Liver (tissue), 9 donors: ENCODE data around the gene COG4. TPM values are rescaled to one million over a fixed set of nuclear protein-coding genes. Genes with fewer than 3 reads are reported as not detected.

Experiments
- DNase-seq: peaks from one replicate; pipeline ENCODE4 v3.0.0-alpha.2; 2017; ENCODE audit warnings: low spot score
- H3K27ac ChIP-seq, 2 donors: one replicate each; pipeline ENCODE4 v1.7.0; 2013; ENCODE audit warnings: inconsistent platforms in 2 of 2, low read length in 2 of 2, control low read depth in 1 of 2, low read depth in 1 of 2, mild to moderate bottlenecking in 1 of 2
- H3K27me3 ChIP-seq, 4 donors: one replicate each; pipeline versions ENCODE4 v1.6.1 to v1.7.0; 2013; ENCODE audit warnings: low read length in 3 of 4, inconsistent platforms in 1 of 4, mild to moderate bottlenecking in 1 of 4, moderate library complexity in 1 of 4; ENCODE audit not compliant: control insufficient read depth in 4 of 4, insufficient read depth in 4 of 4
- H3K36me3 ChIP-seq, 4 donors: one replicate each; pipeline versions ENCODE4 v1.6.1 to v1.7.0; 2013; ENCODE audit warnings: low read length in 3 of 4, mild to moderate bottlenecking in 3 of 4, low read depth in 1 of 4, moderate library complexity in 1 of 4; ENCODE audit not compliant: control insufficient read depth in 4 of 4, insufficient read depth in 3 of 4
- H3K4me1 ChIP-seq, 4 donors: one replicate each; pipeline versions ENCODE4 v1.6.1 to v1.7.0; 2013; ENCODE audit warnings: low read length in 3 of 4, mild to moderate bottlenecking in 3 of 4, moderate library complexity in 1 of 4; ENCODE audit not compliant: control insufficient read depth in 4 of 4, insufficient read depth in 4 of 4
- H3K4me3 ChIP-seq, 3 donors: one replicate each; pipeline versions ENCODE4 v1.6.1 to v1.7.0; 2013; ENCODE audit warnings: low read length in 3 of 3, control low read depth in 1 of 3, low read depth in 1 of 3, mild to moderate bottlenecking in 1 of 3
- H3K9ac ChIP-seq, 2 donors: one replicate each; pipeline ENCODE4 v1.7.0; 2013; ENCODE audit warnings: low read length in 2 of 2, mild to moderate bottlenecking in 2 of 2, moderate library complexity in 2 of 2, control low read depth in 1 of 2, low read depth in 1 of 2
- H3K9me3 ChIP-seq, 4 donors: one replicate each; pipeline versions ENCODE4 v1.6.1 to v1.7.0; 2013; ENCODE audit warnings: low read length in 3 of 4; ENCODE audit not compliant: control insufficient read depth in 4 of 4
- ATF3 ChIP-seq: IDR thresholded peaks from 2 replicates; pipeline ENCODE4 v1.6.1; 2016; ENCODE audit warnings: antibody characterized with exemption
- CTCF ChIP-seq: fragments of 150-350 bp; IDR thresholded peaks from 2 replicates; pipeline ENCODE4 v1.5.1; 2017; ENCODE audit warnings: improper control_type of control experiment, low read depth, low read length; ENCODE audit not compliant: missing input control
- EGR1 ChIP-seq, 2 donors: IDR thresholded peaks; 2 replicates each; pipeline ENCODE4 v1.6.1; 2016 to 2018; ENCODE audit warnings: antibody characterized with exemption in 2 of 2, low read depth in 2 of 2
- FOXA1 ChIP-seq: IDR thresholded peaks from 2 replicates; pipeline ENCODE4 v1.6.1; 2016; ENCODE audit warnings: antibody characterized with exemption
- FOXA2 ChIP-seq: IDR thresholded peaks from 2 replicates; pipeline ENCODE4 v1.6.1; 2016; ENCODE audit warnings: antibody characterized with exemption
- GABPA ChIP-seq, 2 donors: IDR thresholded peaks in 1 of 2; conservative IDR thresholded peaks in 1 of 2; 2 replicates each; pipeline ENCODE4 v1.6.1; 2016; ENCODE audit warnings: antibody characterized with exemption in 2 of 2, mild to moderate bottlenecking in 1 of 2, moderate library complexity in 1 of 2
- HNF4A ChIP-seq, 2 donors: conservative IDR thresholded peaks; 2 replicates each; pipeline ENCODE4 v1.6.1; 2016; ENCODE audit warnings: antibody characterized with exemption in 2 of 2, mild to moderate bottlenecking in 2 of 2
- HNF4G ChIP-seq: IDR thresholded peaks from 2 replicates; pipeline ENCODE4 v1.6.1; 2016; ENCODE audit warnings: antibody characterized with exemption
- JUND ChIP-seq, 2 donors: IDR thresholded peaks; 2 replicates each; pipeline ENCODE4 v1.6.1; 2016; ENCODE audit warnings: antibody characterized with exemption in 2 of 2
- MAX ChIP-seq: IDR thresholded peaks from 2 replicates; pipeline ENCODE4 v1.6.1; 2016; ENCODE audit warnings: antibody characterized with exemption
- NR2F2 ChIP-seq: IDR thresholded peaks from 2 replicates; pipeline ENCODE4 v1.6.1; 2016; ENCODE audit warnings: antibody characterized with exemption
- RAD21 ChIP-seq, 2 donors: IDR thresholded peaks; 2 replicates each; pipeline ENCODE4 v1.6.1; 2016; ENCODE audit warnings: antibody characterized with exemption in 2 of 2, mild to moderate bottlenecking in 2 of 2
- REST ChIP-seq: IDR thresholded peaks from 2 replicates; pipeline ENCODE4 v1.6.1; 2016; ENCODE audit warnings: antibody characterized with exemption, mild to moderate bottlenecking
- RXRA ChIP-seq, 2 donors: IDR thresholded peaks; 2 replicates each; pipeline ENCODE4 v1.6.1; 2017 to 2018; ENCODE audit warnings: antibody characterized with exemption in 2 of 2, mild to moderate bottlenecking in 1 of 2
- TAF1 ChIP-seq: conservative IDR thresholded peaks from 2 replicates; pipeline ENCODE4 v1.6.1; 2016; ENCODE audit warnings: antibody characterized with exemption, mild to moderate bottlenecking
- YY1 ChIP-seq: IDR thresholded peaks from 2 replicates; pipeline ENCODE4 v1.6.1; 2016; ENCODE audit warnings: antibody characterized with exemption, mild to moderate bottlenecking
- ZBTB33 ChIP-seq: IDR thresholded peaks from 2 replicates; pipeline ENCODE4 v1.6.1; 2016; ENCODE audit warnings: antibody characterized with exemption
- WGBS: extraction: QIAGEN DNeasy Blood & Tissue Kit; methylation state at CpG from one replicate; pipeline ENCODE4 v1.1.7; 2013; 5-methylcytosine and 5-hydroxymethylcytosine counted together
- polyA plus RNA-seq, 2 donors: library from polyadenylated mRNA; stranded (reverse) in 1 of 2; unstranded in 1 of 2; fragments of 200-250 nt in 1 of 2; fragments of >200 nt in 1 of 2; fragmentation: Nextera tagmentation in 1 of 2; extraction: Ambion mirVana in 1 of 2; gene quantifications; one replicate each; pipeline versions ENCODE4 v1.2.1 to v1.2.3, GENCODE V29; 2013 to 2015
- total RNA-seq, 2 donors: library from RNA; depleted of rRNA; stranded (reverse); fragments of >200 nt; gene quantifications; one replicate each; pipeline ENCODE4 v1.2.3, GENCODE V29; 2014
- donor health status: healthy.
- donor health status: healthy.
- donor health status: healthy.
- donor health status: healthy.
- donor health status: healthy.

Gene COG4
- total and polyA plus RNA-seq, 4 donors: 15.3 to 59.5 (median 27.2) TPM

- Histone ChIP-seq H3K36me3 (peaks cover under 1 to 41% (median 6%) of the 10 kb centered on the region in 4 donors), H3K9me3 (no peaks in the 10 kb centered on the region), H3K4me3 (no peak overlapping the region), H3K27ac (no peak overlapping the region), H3K27me3 (no peaks in the 10 kb centered on the region), H3K9ac (no peak overlapping the region), H3K4me1 (no peaks in the 10 kb centered on the region)
- no peak for DNase-seq
- TF ChIP-seq RXRA (IDR thresholded peaks at IDR 0.05) (no peak), EGR1 (IDR thresholded peaks at IDR 0.05; ENCODE audit: low read depth in 2 of 2) (no peak), YY1 (no peak), REST (no peak), JUND (IDR thresholded peaks at IDR 0.05) (no peak), CTCF (no peak)
- WGBS: 95% methylated on average over 16 of the region's 16 CpGs
Measured at GRCh38 chr16:70468776-70469525, 54.4 kb downstream of the COG4 start.

- H3K27me3 ChIP-seq: no peaks in the 10 kb centered on the region
- H3K9me3 ChIP-seq: no peaks in the 10 kb centered on the region
- peaks cover 3 to 39% (median 7%) of the 10 kb centered on the region in 4 donors for H3K36me3 ChIP-seq
- H3K4me1 ChIP-seq: no peaks in the 10 kb centered on the region
- DNase-seq: no peak
- 94% methylated on average over 8 of the region's 8 CpGs for WGBS
- no peak overlapping the region for H3K9ac ChIP-seq
- H3K27ac ChIP-seq: no peak overlapping the region
- no peak overlapping the region for H3K4me3 ChIP-seq
- TF ChIP-seq FOXA1 (no peak), MAX (no peak), ATF3 (no peak), JUND (IDR thresholded peaks at IDR 0.05) (no peak), EGR1 (IDR thresholded peaks at IDR 0.05; ENCODE audit: low read depth in 2 of 2) (no peak), ZBTB33 (no peak), REST (no peak), GABPA (IDR thresholded peaks at IDR 0.05 in 1 of 2, conservative IDR thresholded peaks at IDR 0.05 in 1 of 2) (no peak), RAD21 (IDR thresholded peaks at IDR 0.05) (no peak), TAF1 (no peak), HNF4G (no peak), NR2F2 (no peak), RXRA (IDR thresholded peaks at IDR 0.05) (no peak), HNF4A (conservative IDR thresholded peaks at IDR 0.05) (no peak), FOXA2 (no peak), YY1 (no peak), CTCF (no peak)
Measured at GRCh38 chr16:70467608-70468007, 55.7 kb downstream of the COG4 start.
